OCI-LY3 (cell line): ENCODE measurements around the gene NDRG4.

ENCODE experiments used
- H2AFZ ChIP-seq: fragments of 200-600, 300-600 bp; shearing (Covaris generic); 2 replicates; pipeline ENCODE4 v1.6.0; 2014; ENCODE audit warnings: antibody characterized with exemption, low read depth, low read length
- H3K27ac ChIP-seq: fragments of 200-600, 300-600 bp; sonication (generic); 2 replicates; pipeline ENCODE4 v1.5.1; 2014; ENCODE audit warnings: mild to moderate bottlenecking, low read length, moderate library complexity, mixed read lengths
- H3K27me3 ChIP-seq: fragments of 200-600, 300-600 bp; sonication (generic); 2 replicates; pipeline ENCODE4 v1.6.1; 2014; ENCODE audit warnings: low read depth, low read length, mixed read lengths
- H3K36me3 ChIP-seq: fragments of 200-600, 300-600 bp; sonication (generic); replicated peaks from 2 replicates; pipeline ENCODE3; 2014; ENCODE audit warnings: low read depth, low read length, mixed read lengths
- H3K4me1 ChIP-seq: fragments of 300-600, 200-600 bp; sonication (generic); 2 replicates; pipeline ENCODE4 v1.6.1; 2014; ENCODE audit warnings: low read length, mixed read lengths
- H3K4me2 ChIP-seq: fragments of 200-600, 300-600 bp; sonication (generic); 2 replicates; pipeline ENCODE4 v1.6.1; 2014; ENCODE audit warnings: low read length, mixed read lengths
- H3K4me3 ChIP-seq: fragments of 300-600, 200-600 bp; sonication (generic); 2 replicates; pipeline ENCODE4 v1.5.1; 2014; ENCODE audit warnings: antibody characterized with exemption, mild to moderate bottlenecking, low read length, moderate library complexity
- H3K79me2 ChIP-seq: fragments of 300-600, 200-600 bp; shearing (Covaris generic); 2 replicates; pipeline ENCODE4 v1.6.1; 2014; ENCODE audit warnings: mild to moderate bottlenecking, low read length, mixed read lengths
- H3K9ac ChIP-seq: fragments of 300-600, 200-600 bp; shearing (Covaris generic); 2 replicates; pipeline ENCODE4 v1.6.0; 2014; ENCODE audit warnings: mild to moderate bottlenecking, low read length, moderate library complexity
- H3K9me3 ChIP-seq: fragments of 200-600, 300-600 bp; shearing (Covaris generic); 2 replicates; pipeline ENCODE4 v1.6.1; 2014; ENCODE audit warnings: low read length, mixed read lengths; ENCODE audit not compliant: insufficient read depth
- H4K20me1 ChIP-seq: fragments of 200-600, 300-600 bp; sonication (generic); 2 replicates; pipeline ENCODE4 v1.6.1; 2016; ENCODE audit warnings: low read length, mixed read lengths; ENCODE audit not compliant: insufficient read depth
- EZH2phosphoT487 ChIP-seq: fragments of 200-600 bp; shearing (Covaris generic); IDR thresholded peaks from 2 replicates; pipeline ENCODE4 v1.6.1; 2018; ENCODE audit warnings: antibody characterized with exemption, mixed run types, low read depth
- TF ChIP-seq, protein P1 (sequence below): fragments of 200-600, 300-600 bp; sonication (generic); IDR thresholded peaks from 2 replicates; pipeline ENCODE4 v1.5.1; 2014; ENCODE audit warnings: antibody characterized with exemption, low read length, low read depth

Gene NDRG4

GRCh38 chr16:58502217-58502921 is 2.4 kb downstream of the NDRG4 start:
- Histone ChIP-seq H3K4me2 (no peak overlapping the region), H3K36me3 (no peaks in the 10 kb centered on the region), H3K4me1 (peaks cover 16% of the 10 kb centered on the region), H3K9me3 (no peaks in the 10 kb centered on the region), H3K9ac (no peak overlapping the region), H3K27me3 (no peaks in the 10 kb centered on the region), H3K4me3 (no peak overlapping the region), H4K20me1 (no peaks in the 10 kb centered on the region), H2AFZ (no peak overlapping the region), H3K27ac (no peak overlapping the region), H3K79me2 (no peaks in the 10 kb centered on the region)
- TF ChIP-seq, protein P1, sequence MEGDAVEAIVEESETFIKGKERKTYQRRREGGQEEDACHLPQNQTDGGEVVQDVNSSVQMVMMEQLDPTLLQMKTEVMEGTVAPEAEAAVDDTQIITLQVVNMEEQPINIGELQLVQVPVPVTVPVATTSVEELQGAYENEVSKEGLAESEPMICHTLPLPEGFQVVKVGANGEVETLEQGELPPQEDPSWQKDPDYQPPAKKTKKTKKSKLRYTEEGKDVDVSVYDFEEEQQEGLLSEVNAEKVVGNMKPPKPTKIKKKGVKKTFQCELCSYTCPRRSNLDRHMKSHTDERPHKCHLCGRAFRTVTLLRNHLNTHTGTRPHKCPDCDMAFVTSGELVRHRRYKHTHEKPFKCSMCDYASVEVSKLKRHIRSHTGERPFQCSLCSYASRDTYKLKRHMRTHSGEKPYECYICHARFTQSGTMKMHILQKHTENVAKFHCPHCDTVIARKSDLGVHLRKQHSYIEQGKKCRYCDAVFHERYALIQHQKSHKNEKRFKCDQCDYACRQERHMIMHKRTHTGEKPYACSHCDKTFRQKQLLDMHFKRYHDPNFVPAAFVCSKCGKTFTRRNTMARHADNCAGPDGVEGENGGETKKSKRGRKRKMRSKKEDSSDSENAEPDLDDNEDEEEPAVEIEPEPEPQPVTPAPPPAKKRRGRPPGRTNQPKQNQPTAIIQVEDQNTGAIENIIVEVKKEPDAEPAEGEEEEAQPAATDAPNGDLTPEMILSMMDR = no peak

- no peak overlapping the region for H3K4me3 ChIP-seq
These were observed 3.4 kb downstream of the NDRG4 start for GRCh38 chr16:58503166-58503862.

DNA sequence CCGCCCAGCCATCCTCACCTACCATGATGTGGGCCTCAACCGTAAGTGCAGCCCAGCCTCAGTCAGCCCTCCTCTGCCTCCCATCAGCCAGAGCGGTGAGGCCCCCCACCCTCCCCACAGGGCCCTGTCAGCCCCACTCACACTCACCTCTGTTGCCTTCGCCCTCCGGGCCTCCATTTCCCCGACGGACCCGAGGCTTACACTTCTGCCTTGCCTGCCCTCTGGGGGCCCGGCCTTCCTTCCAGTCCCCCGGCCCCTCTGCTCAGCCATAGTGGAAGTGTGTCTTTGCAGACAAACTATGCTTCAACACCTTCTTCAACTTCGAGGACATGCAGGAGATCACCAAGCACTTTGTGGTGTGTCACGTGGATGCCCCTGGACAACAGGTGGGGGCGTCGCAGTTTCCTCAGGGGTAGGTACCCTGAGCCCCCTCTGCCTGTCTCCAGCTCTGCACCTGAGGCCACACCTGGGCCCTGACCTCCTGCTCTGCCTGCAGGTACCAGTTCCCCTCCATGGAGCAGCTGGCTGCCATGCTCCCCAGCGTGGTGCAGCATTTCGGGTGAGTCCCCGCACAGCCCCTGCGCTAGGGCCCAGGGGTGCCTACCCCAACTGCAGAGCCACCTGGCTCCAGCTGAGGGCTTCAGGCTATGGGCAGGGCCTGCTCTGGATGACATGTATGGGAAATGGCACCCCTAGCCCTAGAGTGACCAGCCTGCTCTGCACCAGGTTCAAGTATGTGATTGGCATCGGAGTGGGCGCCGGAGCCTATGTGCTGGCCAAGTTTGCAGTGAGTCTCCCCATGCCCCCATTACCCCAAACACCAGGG is 4.1 kb downstream of the NDRG4 start:
- Histone ChIP-seq H3K27me3 (no peaks in the 10 kb centered on the region), H3K9ac (no peak overlapping the region), H3K36me3 (no peaks in the 10 kb centered on the region), H3K4me1 (peaks cover 14% of the 10 kb centered on the region), H3K79me2 (no peaks in the 10 kb centered on the region), H3K9me3 (no peaks in the 10 kb centered on the region), H3K27ac (no peak overlapping the region), H3K4me3 (no peak overlapping the region), H3K4me2 (no peak overlapping the region), H4K20me1 (no peaks in the 10 kb centered on the region), H2AFZ (no peak overlapping the region)
- TF ChIP-seq, protein P1 = no peak
- no peak for TF ChIP-seq EZH2phosphoT487

More at GRCh38 chr16:58503166-58503862, 3.4 kb downstream of the NDRG4 start:
- Histone ChIP-seq H3K27ac (no peak overlapping the region), H3K9ac (no peak overlapping the region), H3K9me3 (no peaks in the 10 kb centered on the region), H3K79me2 (no peaks in the 10 kb centered on the region), H3K27me3 (no peaks in the 10 kb centered on the region), H3K36me3 (no peaks in the 10 kb centered on the region), H3K4me2 (no peak overlapping the region), H3K4me1 (peaks cover 14% of the 10 kb centered on the region), H4K20me1 (no peaks in the 10 kb centered on the region), H2AFZ (no peak overlapping the region)
- TF ChIP-seq, protein P1 = no peak
- TF ChIP-seq EZH2phosphoT487 = no peak
